ENCODE measurements around the gene SGCD. TPM values are rescaled to one million over a fixed set of nuclear protein-coding genes. Genes with fewer than 3 reads are reported as not detected.

The SGCD gene
- total and polyA plus RNA-seq, 11 donors: 17.4 to 150 (median 76.9) TPM

DNA sequence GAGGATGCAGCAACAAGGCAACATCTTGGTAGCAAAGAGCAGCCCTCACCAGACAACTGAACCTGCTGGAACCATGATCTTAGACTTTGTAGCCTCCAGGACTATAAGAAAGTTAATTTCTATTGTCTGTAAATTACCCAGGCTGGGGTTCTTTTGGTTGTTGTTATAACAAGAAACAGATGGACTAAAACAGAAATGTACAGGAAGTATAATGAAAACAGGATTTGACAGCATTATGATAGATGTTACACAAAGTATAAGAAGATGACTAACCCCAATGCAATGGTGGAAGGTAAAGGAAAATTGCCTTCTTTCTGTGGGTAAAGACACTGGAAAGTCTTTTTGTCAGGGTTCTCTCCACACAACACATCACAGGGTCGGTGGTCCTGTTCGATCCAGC is 204.2 kb downstream of the SGCD start:
- Histone ChIP-seq H3K36me3 (no peaks in the 10 kb centered on the region), H3K4me1 (peaks cover 0 to 11% (median 0%) of the 10 kb centered on the region in 12 donors), H3K27ac (no peak overlapping the region), H3K4me3 (no peak overlapping the region), H3K9me3 (no peaks in the 10 kb centered on the region), H3K27me3 (no peaks in the 10 kb centered on the region)
- no peak for DNase-seq
- intact Hi-C loops (cut with DNase I): no loop called here
- TF ChIP-seq POLR2A (IDR thresholded peaks at IDR 0.05): no peak
- TF ChIP-seq CTCF (IDR thresholded peaks at IDR 0.05): no peak
- ATAC-seq: no peak
- WGBS, 4 donors: 83 to 98% (median 92%) methylated on average over 2 of the region's 2 CpGs

DNA sequence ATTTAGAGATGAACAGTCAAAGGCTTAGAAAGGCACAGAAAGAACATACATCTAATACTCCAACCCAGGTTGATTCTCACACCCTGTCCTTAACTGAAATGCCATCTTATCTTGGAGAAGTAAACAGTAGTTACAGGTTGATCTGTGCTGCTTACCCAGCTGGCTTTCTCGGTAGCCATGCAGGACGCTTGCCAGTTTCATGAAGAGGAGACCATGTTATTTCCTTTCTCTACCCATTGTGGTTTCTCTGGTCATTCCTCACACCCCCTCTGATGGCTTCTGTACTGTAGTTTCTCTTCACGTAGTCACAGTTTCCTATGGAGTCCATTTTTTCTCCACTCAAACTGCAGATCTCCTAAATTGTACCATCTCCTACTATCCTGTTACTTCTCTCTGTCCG is 206.0 kb downstream of the SGCD start:
- H3K27me3 ChIP-seq: no peaks in the 10 kb centered on the region
- 81 to 90% (median 84%) methylated on average over 4 of the region's 4 CpGs for WGBS, 4 donors
- DNase-seq (no peak), ATAC-seq (no peak)
- intact Hi-C loops (cut with DNase I): no loop called here
- no peaks in the 10 kb centered on the region for H3K36me3 ChIP-seq
- H3K4me3 ChIP-seq: no peak overlapping the region
- no peak overlapping the region for H3K27ac ChIP-seq
- no peaks in the 10 kb centered on the region for H3K9me3 ChIP-seq
- H3K4me1 ChIP-seq: peaks cover 0 to 11% (median 0%) of the 10 kb centered on the region in 12 donors
- TF ChIP-seq POLR2A (IDR thresholded peaks at IDR 0.05) (no peak), CTCF (IDR thresholded peaks at IDR 0.05) (no peak)

DNA sequence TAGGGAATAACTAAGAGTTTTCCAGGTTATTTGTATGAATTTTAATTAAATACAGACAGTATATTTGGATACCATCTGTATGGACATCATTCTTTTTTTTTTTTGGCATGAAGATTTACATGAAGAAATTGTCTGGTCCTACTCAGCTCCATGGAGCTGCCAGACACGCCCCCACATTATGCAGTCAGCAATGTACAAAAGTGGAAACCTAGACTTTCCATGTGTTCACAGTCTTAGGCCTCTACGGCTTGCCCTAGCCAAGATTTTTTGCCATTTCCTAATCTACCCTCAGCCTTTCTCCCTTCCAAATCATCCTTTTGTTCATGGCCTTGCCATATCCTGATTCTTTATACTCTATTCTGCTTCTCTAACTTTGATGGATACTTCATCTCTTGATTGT is 207.1 kb downstream of the SGCD start:
- H3K9me3 ChIP-seq: no peaks in the 10 kb centered on the region
- TF ChIP-seq CTCF (IDR thresholded peaks at IDR 0.05): no peak
- no peak for TF ChIP-seq POLR2A (IDR thresholded peaks at IDR 0.05)
- H3K4me1 ChIP-seq: peaks cover 0 to 11% (median 0%) of the 10 kb centered on the region in 12 donors
- H3K4me3 ChIP-seq: no peak overlapping the region
- no peaks in the 10 kb centered on the region for H3K27me3 ChIP-seq
- WGBS, 4 donors: 76 to 90% (median 78%) methylated on average over 2 of the region's 2 CpGs
- no peaks in the 10 kb centered on the region for H3K36me3 ChIP-seq
- ATAC-seq (peak in 1 of 4 donors; percentile 92), DNase-seq (peak in 1 of 5 donors; percentile 48)
- peak overlapping the region in 3 of 12 donors; percentile 11 to 33 (median 33) for H3K27ac ChIP-seq
- intact Hi-C loops (cut with DNase I): no loop called here

- ATAC-seq (peak in 1 of 4 donors; percentile 70), DNase-seq (no peak)
- Histone ChIP-seq H3K36me3 (no peaks in the 10 kb centered on the region), H3K9me3 (no peaks in the 10 kb centered on the region), H3K27ac (peak overlapping the region in 1 of 12 donors; percentile 11), H3K4me1 (peaks cover 0 to 11% (median 0%) of the 10 kb centered on the region in 12 donors), H3K27me3 (no peaks in the 10 kb centered on the region), H3K4me3 (no peak overlapping the region)
- no peak for TF ChIP-seq CTCF (IDR thresholded peaks at IDR 0.05)
- WGBS, 4 donors: 59 to 73% (median 62%) methylated on average over 2 of the region's 2 CpGs
- intact Hi-C loops (cut with DNase I): no loop called here
These were observed 208.0 kb downstream of the SGCD start for GRCh38 chr5:156534906-156535485.

All from heart left ventricle (tissue), 16 donors.